Upper lobe of left lung (tissue), 4 donors: Measurements from ENCODE around the gene PLOD2.

Source experiments
- CTCF ChIP-seq, 6 experiments: fragments of 450-650 bp in 4 of 6; fragments of 200-600 bp in 2 of 6; sonication (generic) in 2 of 6; IDR thresholded peaks; one replicate each; pipeline ENCODE4 v1.5.1; 2016 to 2019; ENCODE audit warnings: antibody characterized with exemption in 6 of 6
- POLR2A ChIP-seq, 4 donors: fragments of 450-650 bp; IDR thresholded peaks; one replicate each; pipeline ENCODE4 v1.5.1; 2016 to 2017; ENCODE audit warnings: antibody characterized with exemption in 4 of 4, mild to moderate bottlenecking in 2 of 4
- POLR2AphosphoS5 ChIP-seq, 2 donors: sonication (generic); formaldehyde crosslinking; IDR thresholded peaks; one replicate each; pipeline ENCODE4 v1.5.1; 2017; ENCODE audit warnings: antibody characterized with exemption in 2 of 2

- TF ChIP-seq POLR2A (IDR thresholded peaks at IDR 0.05) (no peak), CTCF (IDR thresholded peaks at IDR 0.05) (no peak), POLR2AphosphoS5 (IDR thresholded peaks at IDR 0.05) (no peak)
Measured at GRCh38 chr3:146080578-146080977, 80.4 kb downstream of the PLOD2 start.
